ENCODE data around the gene NDUFA5. TPM values are rescaled to one million over a fixed set of nuclear protein-coding genes. Genes with fewer than 3 reads are reported as not detected.
"Not testable (repeated sequence)": the region's sequence is repeated elsewhere in the genome, so short reads cannot be mapped to it uniquely, and the experiment has no call there.

Gene NDUFA5
- total and polyA plus RNA-seq, 5 donors from 2014 or later = 50.3 to 89.0 (median 79.5) TPM

GRCh38 chr7:123528265-123528664 lies 29.4 kb downstream of the NDUFA5 start:
- H3K4me3 Mint-ChIP-seq = peak overlapping the region in 1 of 4 donors; percentile 80
- Histone ChIP-seq H3K36me3 (ENCODE audit: control insufficient read depth, insufficient read depth, low read length) (no peaks in the 10 kb centered on the region), H3K9me3 (ENCODE audit: control insufficient read depth in 2 of 2, low read length in 2 of 2) (no peaks in the 10 kb centered on the region), H3K27ac (ENCODE audit: insufficient read depth, low read length, poor library complexity, severe bottlenecking) (no peak overlapping the region), H3K4me3 (ENCODE audit: low read depth, low read length) (no peak overlapping the region), H3K27me3 (ENCODE audit: control insufficient read depth, insufficient read depth, low read length) (peaks cover 1% of the 10 kb centered on the region), H3K4me1 (ENCODE audit: control insufficient read depth, insufficient read depth, low read length, poor library complexity, severe bottlenecking) (peaks cover 3% of the 10 kb centered on the region)
- DNase-seq = no peak
- H3K36me3 Mint-ChIP-seq = no peaks in the 10 kb centered on the region
- ATAC-seq (ENCODE audit: low read depth in 2 of 2) = no peak
- peaks cover 0 to 9% (median 5%) of the 10 kb centered on the region in 4 donors for H3K4me1 Mint-ChIP-seq
- H3K27me3 Mint-ChIP-seq = peaks cover 22% of the 10 kb centered on the region
- no peak overlapping the region for H3K27ac Mint-ChIP-seq
- H3K9me3 Mint-ChIP-seq = peaks cover 0 to 3% (median 0%) of the 10 kb centered on the region in 7 donors

- not testable (repeated sequence) for H3K27ac ChIP-seq (ENCODE audit: insufficient read depth, low read length, poor library complexity, severe bottlenecking); H3K4me3 Mint-ChIP-seq; H3K27me3 ChIP-seq (ENCODE audit: control insufficient read depth, insufficient read depth, low read length); H3K36me3 ChIP-seq (ENCODE audit: control insufficient read depth, insufficient read depth, low read length); H3K4me1 Mint-ChIP-seq; H3K4me1 ChIP-seq (ENCODE audit: control insufficient read depth, insufficient read depth, low read length, poor library complexity, severe bottlenecking); H3K27ac Mint-ChIP-seq; H3K36me3 Mint-ChIP-seq; DNase-seq; H3K4me3 ChIP-seq (ENCODE audit: low read depth, low read length); H3K9me3 Mint-ChIP-seq; ATAC-seq (ENCODE audit: low read depth in 2 of 2); H3K9me3 ChIP-seq (ENCODE audit: control insufficient read depth in 2 of 2, low read length in 2 of 2)
- peaks cover 22% of the 10 kb centered on the region for H3K27me3 Mint-ChIP-seq
Measured at GRCh38 chr7:123527712-123528225, 29.8 kb downstream of the NDUFA5 start.

- H3K36me3 Mint-ChIP-seq; DNase-seq; H3K4me1 ChIP-seq (ENCODE audit: control insufficient read depth, insufficient read depth, low read length, poor library complexity, severe bottlenecking); H3K27me3 ChIP-seq (ENCODE audit: control insufficient read depth, insufficient read depth, low read length); H3K36me3 ChIP-seq (ENCODE audit: control insufficient read depth, insufficient read depth, low read length); H3K9me3 ChIP-seq (ENCODE audit: control insufficient read depth in 2 of 2, low read length in 2 of 2); H3K9me3 Mint-ChIP-seq; H3K4me1 Mint-ChIP-seq; ATAC-seq (ENCODE audit: low read depth in 2 of 2); H3K4me3 ChIP-seq (ENCODE audit: low read depth, low read length); H3K27ac ChIP-seq (ENCODE audit: insufficient read depth, low read length, poor library complexity, severe bottlenecking); H3K27ac Mint-ChIP-seq; H3K4me3 Mint-ChIP-seq: not testable (repeated sequence)
- peaks cover 15% of the 10 kb centered on the region for H3K27me3 Mint-ChIP-seq
Measured at GRCh38 chr7:123526533-123526932, 31.1 kb downstream of the NDUFA5 start.

- Mint-ChIP-seq H3K4me3 (no peak overlapping the region), H3K4me1 (no peaks in the 10 kb centered on the region), H3K27ac (no peak overlapping the region), H3K9me3 (peaks cover 0 to 4% (median 0%) of the 10 kb centered on the region in 7 donors), H3K36me3 (no peaks in the 10 kb centered on the region), H3K27me3 (peaks cover 12% of the 10 kb centered on the region)
- DNase-seq = no peak
- ATAC-seq (ENCODE audit: low read depth in 2 of 2) = no peak
- peaks cover 5% of the 10 kb centered on the region for H3K27me3 ChIP-seq (ENCODE audit: control insufficient read depth, insufficient read depth, low read length)
- H3K9me3 ChIP-seq (ENCODE audit: control insufficient read depth in 2 of 2, low read length in 2 of 2) = no peaks in the 10 kb centered on the region
- no peaks in the 10 kb centered on the region for H3K4me1 ChIP-seq (ENCODE audit: control insufficient read depth, insufficient read depth, low read length, poor library complexity, severe bottlenecking)
- H3K4me3 ChIP-seq (ENCODE audit: low read depth, low read length) = no peak overlapping the region
- no peak overlapping the region for H3K27ac ChIP-seq (ENCODE audit: insufficient read depth, low read length, poor library complexity, severe bottlenecking)
- H3K36me3 ChIP-seq (ENCODE audit: control insufficient read depth, insufficient read depth, low read length) = no peaks in the 10 kb centered on the region
Measured at GRCh38 chr7:123522066-123522465, 35.6 kb downstream of the NDUFA5 start.

- H3K27ac Mint-ChIP-seq = no peak overlapping the region
Measured at GRCh38 chr7:123505221-123505620, 52.4 kb downstream of the NDUFA5 start.

GRCh38 chr7:123502201-123502600 lies 55.4 kb downstream of the NDUFA5 start:
- Histone ChIP-seq H3K9me3 (ENCODE audit: control insufficient read depth in 2 of 2, low read length in 2 of 2) (peaks cover 0 to 7% of the 10 kb centered on the region in 2 experiments), H3K27me3 (ENCODE audit: control insufficient read depth, insufficient read depth, low read length) (peaks cover 4% of the 10 kb centered on the region), H3K4me3 (ENCODE audit: low read depth, low read length) (no peak overlapping the region), H3K27ac (ENCODE audit: insufficient read depth, low read length, poor library complexity, severe bottlenecking) (no peak overlapping the region), H3K4me1 (ENCODE audit: control insufficient read depth, insufficient read depth, low read length, poor library complexity, severe bottlenecking) (no peaks in the 10 kb centered on the region), H3K36me3 (ENCODE audit: control insufficient read depth, insufficient read depth, low read length) (no peaks in the 10 kb centered on the region)
- no peak overlapping the region for H3K4me3 Mint-ChIP-seq
- H3K4me1 Mint-ChIP-seq = no peaks in the 10 kb centered on the region
- no peak for DNase-seq
- no peak for ATAC-seq (ENCODE audit: low read depth in 2 of 2)
- no peaks in the 10 kb centered on the region for H3K36me3 Mint-ChIP-seq
- peaks cover 20% of the 10 kb centered on the region for H3K27me3 Mint-ChIP-seq
- H3K9me3 Mint-ChIP-seq = peaks cover 0 to 17% (median 7%) of the 10 kb centered on the region in 7 donors
- no peak overlapping the region for H3K27ac Mint-ChIP-seq

More at GRCh38 chr7:123505221-123505620, 52.4 kb downstream of the NDUFA5 start:
- Histone ChIP-seq H3K4me3 (ENCODE audit: low read depth, low read length) (no peak overlapping the region), H3K4me1 (ENCODE audit: control insufficient read depth, insufficient read depth, low read length, poor library complexity, severe bottlenecking) (no peaks in the 10 kb centered on the region), H3K27me3 (ENCODE audit: control insufficient read depth, insufficient read depth, low read length) (peaks cover 2% of the 10 kb centered on the region), H3K36me3 (ENCODE audit: control insufficient read depth, insufficient read depth, low read length) (no peaks in the 10 kb centered on the region), H3K27ac (ENCODE audit: insufficient read depth, low read length, poor library complexity, severe bottlenecking) (no peak overlapping the region), H3K9me3 (ENCODE audit: control insufficient read depth in 2 of 2, low read length in 2 of 2) (peaks cover 0 to 7% of the 10 kb centered on the region in 2 experiments)
- no peak overlapping the region for H3K4me3 Mint-ChIP-seq
- DNase-seq (no peak), ATAC-seq (ENCODE audit: low read depth in 2 of 2) (no peak)
- H3K27me3 Mint-ChIP-seq = peaks cover 16% of the 10 kb centered on the region
- H3K36me3 Mint-ChIP-seq = no peaks in the 10 kb centered on the region
- H3K4me1 Mint-ChIP-seq = no peaks in the 10 kb centered on the region
- H3K9me3 Mint-ChIP-seq = peaks cover 0 to 17% (median 7%) of the 10 kb centered on the region in 7 donors

- Mint-ChIP-seq H3K27ac (no peak overlapping the region), H3K4me1 (no peaks in the 10 kb centered on the region), H3K27me3 (peaks cover 20% of the 10 kb centered on the region), H3K4me3 (no peak overlapping the region), H3K36me3 (no peaks in the 10 kb centered on the region), H3K9me3 (peaks cover 0 to 13% (median 3%) of the 10 kb centered on the region in 7 donors)
- Histone ChIP-seq H3K36me3 (ENCODE audit: control insufficient read depth, insufficient read depth, low read length) (no peaks in the 10 kb centered on the region), H3K27me3 (ENCODE audit: control insufficient read depth, insufficient read depth, low read length) (peaks cover 8% of the 10 kb centered on the region), H3K4me3 (ENCODE audit: low read depth, low read length) (no peak overlapping the region), H3K9me3 (ENCODE audit: control insufficient read depth in 2 of 2, low read length in 2 of 2) (peaks cover 0 to 7% of the 10 kb centered on the region in 2 experiments), H3K27ac (ENCODE audit: insufficient read depth, low read length, poor library complexity, severe bottlenecking) (no peak overlapping the region), H3K4me1 (ENCODE audit: control insufficient read depth, insufficient read depth, low read length, poor library complexity, severe bottlenecking) (no peaks in the 10 kb centered on the region)
- no peak for DNase-seq
- ATAC-seq (ENCODE audit: low read depth in 2 of 2) = no peak
Measured at GRCh38 chr7:123500878-123501489, 56.6 kb downstream of the NDUFA5 start.

Data from CD4-positive, CD25-positive, alpha-beta regulatory T cell (primary cell).